HCT116 (cell line): ENCODE data around the gene C1S. TPM values are rescaled to one million over a fixed set of nuclear protein-coding genes. Genes with fewer than 3 reads are reported as not detected.

Experiments used
- ATAC-seq: fragments of 200-7000 bp; cut with Tn5 transposase; 2 replicates; pipeline ENCODE4 v1.9.1; 2020; ENCODE audit warnings: mild to moderate bottlenecking, moderate library complexity
- BruUV-seq: library from RNA; stranded (reverse); fragments of 400-500 nt; replicated peaks from 2 replicates; lab custom pipeline; 2021; lab: Mats Ljungman, UMichigan
- CTCF ChIA-PET: fragments of 300-600 bp; sonication (Branson Sonifier 250); formaldehyde crosslinking; loops from one replicate; lab custom pipeline; 2021; ENCODE audit warnings: antibody characterized with exemption; lab: Charles Lee
- POLR2A ChIA-PET: fragments of 300-600, 350-600 bp; sonication (Branson Sonifier 250); formaldehyde crosslinking; loops from one replicate; lab custom pipeline; 2021; ENCODE audit warnings: antibody characterized with exemption; lab: Charles Lee
- RAD21 ChIA-PET, 2 experiments: fragments of 300-600 bp; sonication (Branson Sonifier 250); formaldehyde crosslinking; loops; one replicate each; lab custom pipeline; 2023; ENCODE audit warnings: low total read pairs in 2 of 2; ENCODE audit not compliant: uncharacterized antibody in 2 of 2, unreplicated experiment in 2 of 2, low non-redundant PET in 1 of 2; lab: Charles Lee
- DNase-seq: peaks from one replicate; pipeline ENCODE4 v3.0.0-alpha.2; 2010; ENCODE audit warnings: low read depth, low spot score
- H2AFZ ChIP-seq: fragments of 200-600 bp; shearing (Covaris generic), sonication (generic); 2 replicates; pipeline ENCODE4 v1.6.1; 2017; ENCODE audit warnings: low read depth, mixed run types, mixed read lengths, antibody characterized with exemption, low read length; ENCODE audit not compliant: poor library complexity, severe bottlenecking
- H3K27ac ChIP-seq: 2 replicates; pipeline ENCODE4 v1.5.1; 2012; ENCODE audit warnings: low read depth, low read length
- H3K27me3 ChIP-seq: fragments of 200-600 bp; sonication (generic); 2 replicates; pipeline ENCODE4 v1.6.1; 2016; ENCODE audit warnings: mixed run types, low read length, mixed read lengths; ENCODE audit not compliant: insufficient read depth
- H3K36me3 ChIP-seq, 2 experiments: fragments of 200-500 bp in 1 of 2; fragments of 200-600 bp in 1 of 2; sonication (Bioruptor generic) in 1 of 2; sonication (generic) in 1 of 2; 2 replicates each; pipeline versions ENCODE4 v1.5.1 to v1.6.1; 2014 to 2016; ENCODE audit warnings: low read length in 2 of 2, inconsistent platforms in 1 of 2, mixed read lengths in 1 of 2, mixed run types in 1 of 2; ENCODE audit not compliant: insufficient read depth in 2 of 2, control insufficient read depth in 1 of 2
- H3K4me1 ChIP-seq, 2 experiments: fragments of 200-600 bp in 1 of 2; sonication (generic) in 1 of 2; 2 replicates each; pipeline versions ENCODE4 v1.5.1 to v1.6.1; 2012 to 2017; ENCODE audit warnings: low read length in 2 of 2, inconsistent platforms in 1 of 2, mild to moderate bottlenecking in 1 of 2, mixed read lengths in 1 of 2, mixed run types in 1 of 2, moderate library complexity in 1 of 2; ENCODE audit not compliant: insufficient read depth in 2 of 2, control insufficient read depth in 1 of 2
- H3K4me2 ChIP-seq: fragments of 200-600 bp; sonication (generic); 2 replicates; pipeline ENCODE4 v1.6.1; 2017; ENCODE audit warnings: mixed run types, low read length, mixed read lengths
- H3K4me3 ChIP-seq, 2 experiments: fragments of 200-600 bp in 1 of 2; sonication (generic) in 1 of 2; replicated peaks in 1 of 2; 2 replicates each; pipeline ENCODE4 v1.5.1; 2011 to 2016; ENCODE audit warnings: low read length in 2 of 2, control low read depth in 1 of 2, low read depth in 1 of 2, mild to moderate bottlenecking in 1 of 2, mixed read lengths in 1 of 2, mixed run types in 1 of 2
- H3K79me2 ChIP-seq: fragments of 200-600 bp; sonication (generic); 2 replicates; pipeline ENCODE4 v1.6.1; 2017; ENCODE audit warnings: mild to moderate bottlenecking, mixed run types, low read length, moderate library complexity, mixed read lengths; ENCODE audit not compliant: insufficient read depth
- H3K9ac ChIP-seq: fragments of 200-600 bp; sonication (generic); 2 replicates; pipeline ENCODE4 v1.6.1; 2016; ENCODE audit warnings: low read length, mixed read lengths
- H3K9me2 ChIP-seq: fragments of 200-600 bp; sonication (generic), shearing (Covaris generic); 2 replicates; pipeline ENCODE4 v1.6.1; 2017; ENCODE audit warnings: mixed run types, mild to moderate bottlenecking, moderate library complexity; ENCODE audit not compliant: insufficient read depth
- H3K9me3 ChIP-seq, 2 experiments: fragments of 200-500 bp in 1 of 2; fragments of 200-600 bp in 1 of 2; sonication (Bioruptor generic) in 1 of 2; sonication (generic) in 1 of 2; 2 replicates each; pipeline ENCODE4 v1.6.1; 2014 to 2017; ENCODE audit warnings: low read length in 2 of 2, mixed read lengths in 2 of 2, inconsistent platforms in 1 of 2, low read depth in 1 of 2, mild to moderate bottlenecking in 1 of 2, mixed run types in 1 of 2, moderate library complexity in 1 of 2; ENCODE audit not compliant: control insufficient read depth in 1 of 2, insufficient read depth in 1 of 2
- H4K20me1 ChIP-seq: fragments of 200-600 bp; sonication (generic), shearing (Covaris generic); 2 replicates; pipeline ENCODE4 v1.6.1; 2017; ENCODE audit warnings: mixed run types, mild to moderate bottlenecking, moderate library complexity; ENCODE audit not compliant: insufficient read depth
- CBX3 ChIP-seq: IDR thresholded peaks from 2 replicates; pipeline ENCODE4 v1.6.1; 2012; ENCODE audit warnings: low read depth
- EGR1 ChIP-seq: IDR thresholded peaks from 2 replicates; pipeline ENCODE4 v1.6.1; 2012; ENCODE audit warnings: low read depth
- ELF1 ChIP-seq: IDR thresholded peaks from 2 replicates; pipeline ENCODE4 v1.6.1; 2012; ENCODE audit warnings: low read depth, borderline replicate concordance
- EZH2 ChIP-seq: fragments of 200-600 bp; sonication (generic); IDR thresholded peaks from 2 replicates; pipeline ENCODE4 v1.6.1; 2017; ENCODE audit warnings: antibody characterized with exemption, mixed run types
- EZH2phosphoT487 ChIP-seq: fragments of 200-600 bp; IDR thresholded peaks from 2 replicates; pipeline ENCODE4 v1.6.1; 2018; ENCODE audit warnings: antibody characterized with exemption, borderline replicate concordance
- JUND ChIP-seq: IDR thresholded peaks from 2 replicates; pipeline ENCODE4 v1.6.1; 2012
- MAX ChIP-seq: IDR thresholded peaks from 2 replicates; pipeline ENCODE4 v1.6.1; 2012
- POLR2A ChIP-seq: IDR thresholded peaks from 2 replicates; pipeline ENCODE4 v1.7.0; 2011; ENCODE audit warnings: borderline replicate concordance; ENCODE audit not compliant: insufficient read depth, insufficient read length; ENCODE audit errors: extremely low read depth
- POLR2AphosphoS5 ChIP-seq: IDR thresholded peaks from 2 replicates; pipeline ENCODE4 v1.6.1; 2011; ENCODE audit warnings: mild to moderate bottlenecking, low read depth, low read length, moderate library complexity
- RAD21 ChIP-seq: IDR thresholded peaks from 2 replicates; pipeline ENCODE4 v1.6.1; 2012; ENCODE audit warnings: low read depth, mild to moderate bottlenecking
- SIN3A ChIP-seq: IDR thresholded peaks from 2 replicates; pipeline ENCODE4 v1.6.1; 2012; ENCODE audit warnings: low read depth
- SP1 ChIP-seq: IDR thresholded peaks from 2 replicates; pipeline ENCODE4 v1.6.1; 2012; ENCODE audit warnings: low read depth
- SRF ChIP-seq: IDR thresholded peaks from 2 replicates; pipeline ENCODE4 v1.6.1; 2012; ENCODE audit warnings: low read depth
- TCF7L2 ChIP-seq: IDR thresholded peaks from 2 replicates; pipeline ENCODE4 v1.7.0; 2011; ENCODE audit warnings: borderline replicate concordance, inconsistent platforms; ENCODE audit not compliant: insufficient read depth, insufficient read length; ENCODE audit errors: extremely low read depth
- ZBTB33 ChIP-seq: IDR thresholded peaks from 2 replicates; pipeline ENCODE4 v1.6.1; 2011; ENCODE audit warnings: mild to moderate bottlenecking, low read length, moderate library complexity; ENCODE audit not compliant: insufficient replicate concordance; ENCODE audit errors: extremely low read depth
- ZFX ChIP-seq: fragments of 450-650 bp; IDR thresholded peaks from 2 replicates; pipeline ENCODE4 v1.6.1; 2017
- ZNF274 ChIP-seq: fragments of 200-500 bp; sonication (Bioruptor generic); IDR thresholded peaks from 2 replicates; pipeline ENCODE4 v1.6.1; 2014; ENCODE audit warnings: mild to moderate bottlenecking, low read depth, low read length, inconsistent platforms
- intact Hi-C: fragments of 100-400 bp; cut with micrococcal nuclease; formaldehyde crosslinking; loops from 2 replicates; pipeline ENCODE4 v1.10.0; 2022
- total RNA-seq: library from RNA; stranded (reverse); gene quantifications from one replicate; pipeline ENCODE4 v1.2.1, GENCODE V29; 2021; ENCODE audit not compliant: unreplicated experiment

Gene C1S
- total RNA-seq, 1 experiment from 2014 or later: 2.4 TPM

GRCh38 chr12:7099290-7099996 lies 38.9 kb downstream of the C1S start:
- Histone ChIP-seq H3K4me3 (no peak overlapping the region), H2AFZ (no peak overlapping the region), H3K27me3 (no peaks in the 10 kb centered on the region), H3K27ac (no peak overlapping the region), H3K9me3 (no peaks in the 10 kb centered on the region), H4K20me1 (no peaks in the 10 kb centered on the region), H3K79me2 (no peaks in the 10 kb centered on the region)
- DNase-seq (no peak), ATAC-seq (no peak)
- TF ChIP-seq ZFX: no peak
- TF ChIP-seq POLR2A: no peak
- TF ChIP-seq SP1: no peak
- no peak for TF ChIP-seq EZH2phosphoT487
- no peak for TF ChIP-seq CBX3
- TF ChIP-seq ELF1: no peak
- TF ChIP-seq MAX: no peak
- no peak for TF ChIP-seq SIN3A
- TF ChIP-seq EGR1: no peak
- no peak for TF ChIP-seq TCF7L2
- TF ChIP-seq EZH2: no peak
- TF ChIP-seq, all 23 proteins: peak for 0
- Histone ChIP-seq H3K4me2 (no peak overlapping the region), H3K36me3 (peaks cover 5 to 6% of the 10 kb centered on the region in 2 experiments; a peak in 2 of 4 replicates), H3K9me2 (no peaks in the 10 kb centered on the region), H3K4me1 (no peaks in the 10 kb centered on the region), H3K9ac (no peak overlapping the region)
- POLR2A ChIA-PET: interaction anchor here (1.2 to 1.4 kb wide), 2 partner anchors 153 to 156 kb away, joined by 3 to 4 read pairs; partner anchors contain the start of genes C12orf57 and RNU7-1
- BruUV-seq: no TSS peak
- RAD21 ChIA-PET: no interaction called here
- CTCF ChIA-PET: no interaction called here
- intact Hi-C loops: no loop called here

- H3K4me2 ChIP-seq: no peak overlapping the region
- no peak overlapping the region for H3K27ac ChIP-seq
- H4K20me1 ChIP-seq: no peaks in the 10 kb centered on the region
- no peak for DNase-seq
- H2AFZ ChIP-seq: no peak overlapping the region
- no peak overlapping the region for H3K9ac ChIP-seq
- ChIA-PET RAD21 (no interaction called here), POLR2A (no interaction called here), CTCF (no interaction called here)
- no peaks in the 10 kb centered on the region for H3K79me2 ChIP-seq
- peaks cover 5 to 6% of the 10 kb centered on the region in 2 experiments; a peak in 2 of 4 replicates for H3K36me3 ChIP-seq
- H3K4me3 ChIP-seq: no peak overlapping the region
- H3K9me3 ChIP-seq: no peaks in the 10 kb centered on the region
- H3K27me3 ChIP-seq: no peaks in the 10 kb centered on the region
- no TSS peak for BruUV-seq
- intact Hi-C loops: no loop called here
- no peaks in the 10 kb centered on the region for H3K9me2 ChIP-seq
- ATAC-seq: no peak
- H3K4me1 ChIP-seq: no peaks in the 10 kb centered on the region
- TF ChIP-seq POLR2AphosphoS5: no peak
- TF ChIP-seq EZH2: no peak
- TF ChIP-seq SRF: no peak
- no peak for TF ChIP-seq TCF7L2
- no peak for TF ChIP-seq POLR2A
- no peak for TF ChIP-seq RAD21
- TF ChIP-seq ZNF274: no peak
- TF ChIP-seq ZFX: no peak
- TF ChIP-seq ZBTB33: no peak
- no peak for TF ChIP-seq SP1
- TF ChIP-seq EGR1: no peak
- TF ChIP-seq MAX: no peak
- TF ChIP-seq JUND: no peak
- no peak for TF ChIP-seq CBX3
These were observed 39.7 kb downstream of the C1S start for GRCh38 chr12:7100239-7100638.
